HepG2 (cell line): ENCODE results near the gene RHBDF2. TPM values are rescaled to one million over a fixed set of nuclear protein-coding genes. Genes with fewer than 3 reads are reported as not detected.

Source experiments
- BORCS8-MEF2B ChIP-seq: sonication (generic); formaldehyde crosslinking; IDR thresholded peaks from 2 replicates; pipeline ENCODE4 v1.8.0; 2022; ENCODE audit warnings: mild to moderate bottlenecking, missing genetic modification reagents
- CBFB ChIP-seq: sonication (generic); formaldehyde crosslinking; IDR thresholded peaks from 2 replicates; pipeline ENCODE4 v1.4.0; 2020; ENCODE audit warnings: missing genetic modification reagents
- CBX2 ChIP-seq, 2 experiments: fragments of 200-600 bp in 1 of 2; sonication (generic); formaldehyde crosslinking in 1 of 2; IDR thresholded peaks; 2 replicates each; pipeline versions ENCODE4 v1.7.0 to v1.8.1; 2018 to 2022; ENCODE audit warnings: low read depth in 2 of 2, low read length in 1 of 2, mild to moderate bottlenecking in 1 of 2, missing genetic modification reagents in 1 of 2
- EED ChIP-seq: sonication (generic); formaldehyde crosslinking; IDR thresholded peaks from 2 replicates; pipeline ENCODE4 v1.5.0; 2020; ENCODE audit warnings: mild to moderate bottlenecking, missing genetic modification reagents
- GATAD2A ChIP-seq: IDR thresholded peaks from 2 replicates; pipeline ENCODE4 v1.6.1; 2016
- HOMEZ ChIP-seq: IDR thresholded peaks from 2 replicates; pipeline ENCODE4 v1.6.1; 2016; ENCODE audit warnings: low read depth
- JUN ChIP-seq: sonication (generic); formaldehyde crosslinking; IDR thresholded peaks from 2 replicates; pipeline ENCODE4 v1.4.0; 2020; ENCODE audit warnings: mild to moderate bottlenecking, missing genetic modification reagents
- KDM6A ChIP-seq: IDR thresholded peaks from 2 replicates; pipeline ENCODE4 v1.6.1; 2016; ENCODE audit warnings: low read depth
- KLF12 ChIP-seq: sonication (generic); formaldehyde crosslinking; IDR thresholded peaks from 2 replicates; pipeline ENCODE4 v1.4.0; 2020; ENCODE audit warnings: missing genetic modification reagents, borderline replicate concordance
- MTF2 ChIP-seq: sonication (generic); formaldehyde crosslinking; IDR thresholded peaks from 2 replicates; pipeline ENCODE4 v1.5.0; 2020; ENCODE audit warnings: missing genetic modification reagents, borderline replicate concordance
- PPARG ChIP-seq: conservative IDR thresholded peaks from 2 replicates; pipeline ENCODE4 v1.6.1; 2016; ENCODE audit warnings: missing biosample characterization, missing genetic modification reagents
- RCOR2 ChIP-seq: IDR thresholded peaks from 2 replicates; pipeline ENCODE4 v1.6.1; 2016; ENCODE audit warnings: missing biosample characterization, missing genetic modification reagents
- TBL1XR1 ChIP-seq: fragments of 150-350 bp; IDR thresholded peaks from 2 replicates; pipeline ENCODE4 v1.6.1; 2014; ENCODE audit warnings: borderline replicate concordance, low read length; ENCODE audit not compliant: partially characterized antibody
- ZHX1 ChIP-seq: sonication (generic); formaldehyde crosslinking; IDR thresholded peaks from 2 replicates; pipeline ENCODE4 v1.8.1; 2022; ENCODE audit warnings: low read depth, mild to moderate bottlenecking, missing genetic modification reagents
- ZMAT5 ChIP-seq: sonication (generic); formaldehyde crosslinking; IDR thresholded peaks from 2 replicates; pipeline ENCODE4 v1.5.0; 2020; ENCODE audit warnings: mild to moderate bottlenecking, low read depth, missing genetic modification reagents, borderline replicate concordance
- ZNF121 ChIP-seq: sonication (generic); formaldehyde crosslinking; IDR thresholded peaks from 2 replicates; pipeline ENCODE4 v1.5.0; 2020; ENCODE audit warnings: mild to moderate bottlenecking, missing genetic modification reagents
- ZNF24 ChIP-seq: fragments of 450-650 bp; IDR thresholded peaks from 2 replicates; pipeline ENCODE4 v1.6.1; 2017; ENCODE audit warnings: antibody characterized with exemption, mild to moderate bottlenecking
- ZNF362 ChIP-seq: sonication (generic); formaldehyde crosslinking; IDR thresholded peaks from 2 replicates; pipeline ENCODE4 v1.4.0; 2020; ENCODE audit warnings: missing genetic modification reagents, mild to moderate bottlenecking, borderline replicate concordance
- ZNF431 ChIP-seq: sonication (generic); formaldehyde crosslinking; IDR thresholded peaks from 2 replicates; pipeline ENCODE4 v1.9.0; 2022; ENCODE audit warnings: missing genetic modification reagents, low read depth, mild to moderate bottlenecking, borderline replicate concordance
- ZNF484 ChIP-seq: sonication (generic); formaldehyde crosslinking; IDR thresholded peaks from 2 replicates; pipeline ENCODE4 v1.5.1; 2020; ENCODE audit warnings: mild to moderate bottlenecking, low read depth, missing genetic modification reagents, borderline replicate concordance
- ZNF552 ChIP-seq: sonication (generic); formaldehyde crosslinking; IDR thresholded peaks from 2 replicates; pipeline ENCODE4 v1.9.0; 2022; ENCODE audit warnings: missing genetic modification reagents, mild to moderate bottlenecking, borderline replicate concordance
- ZNF564 ChIP-seq: sonication (generic); formaldehyde crosslinking; IDR thresholded peaks from 2 replicates; pipeline ENCODE4 v1.8.1; 2023; ENCODE audit warnings: mild to moderate bottlenecking, missing genetic modification reagents
- ZSCAN21 ChIP-seq: sonication (generic); formaldehyde crosslinking; IDR thresholded peaks from 2 replicates; pipeline ENCODE4 v1.8.0; 2022; ENCODE audit warnings: mild to moderate bottlenecking, missing genetic modification reagents, moderate library complexity, borderline replicate concordance
- ZSCAN25 ChIP-seq: sonication (generic); formaldehyde crosslinking; IDR thresholded peaks from 2 replicates; pipeline ENCODE4 v1.8.0; 2022; ENCODE audit warnings: mild to moderate bottlenecking, missing genetic modification reagents
- polyA plus RNA-seq, 8 experiments: library from polyadenylated mRNA; depleted of rRNA in 3 of 8; stranded (reverse) in 7 of 8; unstranded in 1 of 8; fragments of >200 nt; fragmentation: Illumina TruSeq in 4 of 8; extraction: Trizol in 4 of 8; gene quantifications; 2 replicates each; pipeline versions ENCODE4 v1.2.1 to v1.2.3, GENCODE V29; 2011 to 2016; ENCODE audit warnings: low read depth in 4 of 8, missing spikeins in 1 of 8, mixed read lengths in 1 of 8; ENCODE audit not compliant: insufficient read depth in 1 of 8
- total RNA-seq, 5 experiments: library from RNA; depleted of rRNA; stranded (reverse); fragments of >200 nt; fragmentation: Illumina TruSeq; extraction: Trizol; gene quantifications; 2 replicates each; pipeline ENCODE4 v1.2.3, GENCODE V29; 2016; ENCODE audit warnings: low read depth in 1 of 5

The RHBDF2 gene
- total and polyA plus RNA-seq, 2 of the 13 experiments (the other 11 are each of a cell fraction or from before 2014, with no cell fraction given): 7.8 to 24.2 TPM

GRCh38 chr17:76501018-76501826, at the start of gene RHBDF2 (continued):
- 0 out of 2 replicates have a peak, but pooled peaks have one; percentile 15 for TF ChIP-seq BORCS8-MEF2B (CRISPR knock-in tag)
- TF ChIP-seq RCOR2: no peak
- TF ChIP-seq ZNF431: no peak
- TF ChIP-seq ZNF362 (CRISPR knock-in tag): no peak
- peak; percentile 60; the same call in 1 of the 2 replicates for TF ChIP-seq ZNF564 (CRISPR knock-in tag)
- no peak for TF ChIP-seq ZNF121 (CRISPR knock-in tag)
- no peak for TF ChIP-seq ZMAT5 (CRISPR knock-in tag)
- peak; percentile 57; the same call in 1 of the 2 replicates for TF ChIP-seq EED
- TF ChIP-seq HOMEZ: no peak; the same call in 1 of the 2 replicates
- no peak; the same call in 1 of the 2 replicates for TF ChIP-seq MTF2 (CRISPR knock-in tag)
- no peak for TF ChIP-seq ZNF552
- no peak for TF ChIP-seq CBFB
- no peak for TF ChIP-seq KLF12 (CRISPR knock-in tag)
- no peak for TF ChIP-seq ZNF24
- TF ChIP-seq CBX2 (IDR thresholded peaks at IDR 0.05; ENCODE audit: low read depth, low read length): no peak
- no peak; the same call in 1 of the 2 replicates for TF ChIP-seq CBX2 (CRISPR knock-in tag; IDR thresholded peaks at IDR 0.05; ENCODE audit: low read depth)
- peak; percentile 85 for TF ChIP-seq ZSCAN25 (CRISPR knock-in tag)
- TF ChIP-seq ZNF484 (CRISPR knock-in tag): no peak
- no peak for TF ChIP-seq KDM6A (CRISPR knock-in tag)
- no peak for TF ChIP-seq PPARG (CRISPR knock-in tag)
- peak; percentile 35; the same call in 1 of the 2 replicates for TF ChIP-seq ZSCAN21
- TF ChIP-seq ZHX1: peak; percentile 6; the same call in 1 of the 2 replicates
- no peak for TF ChIP-seq JUN (CRISPR knock-in tag)
- no peak for TF ChIP-seq GATAD2A (CRISPR knock-in tag)
- TF ChIP-seq TBL1XR1: no peak
